K562 treated with DMSO at 1 percent for 24 hours (cell line): ENCODE results near the gene PATZ1. TPM values are rescaled to one million over a fixed set of nuclear protein-coding genes. Genes with fewer than 3 reads are reported as not detected.

Experiments
- total RNA-seq: library from RNA; unstranded; fragments of 300-600 nt; gene quantifications from 2 replicates; pipeline ENCODE4 v1.2.3, GENCODE V29; 2022; ENCODE audit warnings: low read depth; ENCODE audit not compliant: insufficient read depth

PATZ1 gene
- total RNA-seq, result 10.3 and 10.9 TPM in 2 replicates

DNA sequence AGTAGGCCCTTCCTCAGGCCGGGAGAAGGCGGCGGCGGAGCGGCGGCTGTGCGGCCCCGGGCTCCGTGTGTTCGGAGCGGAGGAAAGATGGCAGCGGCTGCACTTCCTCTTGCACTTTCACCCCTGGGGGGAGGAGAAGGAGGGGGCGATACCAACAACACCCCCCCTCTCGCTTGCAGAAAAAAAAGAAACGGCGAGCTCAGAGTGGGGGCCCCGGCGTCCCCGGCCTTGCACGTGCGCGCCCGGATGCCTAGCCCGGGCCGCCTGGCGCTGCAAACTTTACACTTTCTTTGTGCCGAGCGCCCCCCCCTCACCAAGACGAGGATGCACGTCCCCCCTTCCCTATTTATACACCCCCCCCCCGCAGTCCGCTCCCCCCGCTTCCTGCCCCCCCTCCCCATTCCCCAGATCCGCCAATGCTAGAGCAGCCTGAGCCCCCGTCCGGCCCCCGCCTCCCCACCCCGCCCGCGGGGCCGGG, at the start of gene PATZ1:
PATZ1 (minus strand) TSS at position 92 of the 478 bp plus-strand sequence. CDS start 744 bp downstream, outside the sequence.

DNA sequence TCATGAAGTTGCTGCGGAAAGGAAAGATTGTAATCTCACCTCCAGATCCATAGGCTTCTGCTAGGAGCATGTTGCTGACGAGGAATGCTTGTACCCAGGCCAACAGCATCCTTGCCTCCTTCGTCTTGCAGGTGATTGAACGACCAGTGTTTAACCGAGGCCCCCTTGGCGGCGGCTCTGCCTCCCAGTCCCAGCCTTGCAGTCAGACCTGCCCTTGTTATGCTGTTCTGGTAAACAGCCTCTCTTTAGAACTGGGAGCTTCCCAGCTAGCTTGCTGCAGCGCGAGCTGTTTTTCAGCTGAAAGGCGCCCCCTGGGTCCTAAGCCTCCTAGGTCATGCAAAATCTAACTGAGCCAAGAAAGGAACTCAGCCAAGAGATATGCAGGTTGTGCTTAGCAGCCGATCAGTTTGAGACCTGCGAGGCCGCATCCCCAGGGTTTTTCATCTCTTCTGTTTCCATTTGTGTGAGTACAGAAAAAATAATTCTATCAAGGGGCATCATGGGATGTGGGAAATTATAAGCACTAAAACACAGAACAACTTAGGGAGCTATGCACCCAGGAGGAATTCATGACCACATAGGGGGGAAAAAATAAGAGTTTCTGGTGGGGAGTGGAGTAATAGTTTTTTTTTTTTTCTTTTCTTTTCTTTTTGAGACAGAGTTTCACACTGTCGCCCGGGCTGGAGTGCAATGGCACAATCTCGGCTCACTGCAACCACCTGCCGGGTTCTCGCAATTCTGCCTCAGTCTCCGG, 53.7 kb downstream of the PATZ1 start, which contains the start of gene PIK3IP1:
PIK3IP1 (minus strand) TSS at position 253 of the 754 bp plus-strand sequence; CDS start at position 109, 144 bp downstream.

Other genes with a start within 250 kb of the PATZ1 start
- gene SELENOM, start 238.8 kb downstream of the PATZ1 start, total RNA-seq, result 86.9 and 99.0 TPM in 2 replicates
- 31.1 and 33.3 TPM in 2 replicates for gene INPP5J, start 223.4 kb downstream of the PATZ1 start, total RNA-seq
- 0.45 and 0.64 TPM in 2 replicates for gene PLA2G3, start 205.8 kb downstream of the PATZ1 start, total RNA-seq
- gene RNF185, start 186.2 kb downstream of the PATZ1 start, total RNA-seq, result 16.7 and 17.6 TPM in 2 replicates
- 11.4 and 12.0 TPM in 2 replicates for gene LIMK2, start 134.0 kb downstream of the PATZ1 start, total RNA-seq
- 1.6 and 2.1 TPM in 2 replicates for gene PIK3IP1, start 53.9 kb downstream of the PATZ1 start, total RNA-seq
- gene DRG1, start 53.3 kb upstream of the PATZ1 start, total RNA-seq, result 53.7 and 63.1 TPM in 2 replicates
- gene EIF4ENIF1, start 143.5 kb upstream of the PATZ1 start, total RNA-seq, result 9.9 and 10.6 TPM in 2 replicates
- 19.0 and 21.2 TPM in 2 replicates for gene SFI1, start 150.2 kb upstream of the PATZ1 start, total RNA-seq